ENCODE data around the gene PLPPR5. TPM values are rescaled to one million over a fixed set of nuclear protein-coding genes. Genes with fewer than 3 reads are reported as not detected.

Gene PLPPR5
- total and polyA plus RNA-seq, 2 of the 8 experiments (the other 6 are each of a cell fraction or from before 2014, with no cell fraction given): 1.9 to 5.6 TPM

DNA sequence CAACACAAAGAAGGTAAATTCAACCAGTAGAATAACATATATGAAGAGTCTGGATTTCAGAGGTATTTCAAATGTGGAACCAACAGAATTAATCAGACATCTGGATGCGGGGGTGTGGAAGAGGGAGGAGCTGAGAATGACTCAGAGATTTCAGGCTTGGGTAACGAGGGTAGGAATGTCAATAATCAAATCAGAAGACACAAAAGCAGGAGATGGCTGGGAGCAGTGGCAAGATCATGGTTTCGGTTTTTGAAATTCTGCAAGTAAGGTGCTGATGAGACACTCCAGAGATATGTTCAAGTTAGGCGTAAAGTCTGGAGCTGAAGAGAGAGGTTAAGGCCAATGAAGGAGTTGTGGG, 64.0 kb downstream of the PLPPR5 start:
- H3K79me2 ChIP-seq (ENCODE audit: control insufficient read depth in 1 of 2, insufficient read depth in 2 of 2, low read length in 2 of 2): no peaks in the 10 kb centered on the region
- H4K5ac ChIP-seq (ENCODE audit: insufficient read length, low read depth, low read length): no peak overlapping the region
- H2AK5ac ChIP-seq (ENCODE audit: low read depth, low read length): no peak overlapping the region
- no peak overlapping the region for H3K27ac ChIP-seq (ENCODE audit: low read depth, low read length)
- FAIRE-seq (no peak), DNase-seq (ENCODE audit: low read depth in 1 of 2, low spot score in 2 of 2) (no peak)
- H4K20me1 ChIP-seq (replicated peaks in 1 of 2; ENCODE audit: control insufficient read depth in 1 of 2, insufficient read depth in 2 of 2, low read length in 2 of 2): no peaks in the 10 kb centered on the region
- TF ChIP-seq SP4 (IDR thresholded peaks at IDR 0.05; ENCODE audit: low read length) (no peak), SAP30 (IDR thresholded peaks at IDR 0.05; ENCODE audit: insufficient read depth, insufficient replicate concordance, low read length) (no peak), SIX5 (IDR thresholded peaks at IDR 0.05; ENCODE audit: low read depth, low read length) (no peak), JUND (IDR thresholded peaks at IDR 0.05; ENCODE audit: low read length) (no peak), POU5F1 (IDR thresholded peaks at IDR 0.05; ENCODE audit: low read depth, low read length) (no peak), POLR2AphosphoS5 (IDR thresholded peaks at IDR 0.05; ENCODE audit: low read depth, low read length) (no peak), EZH2 (IDR thresholded peaks at IDR 0.05; ENCODE audit: low read depth, low read length, severe bottlenecking) (no peak)
- TF ChIP-seq, protein P1, sequence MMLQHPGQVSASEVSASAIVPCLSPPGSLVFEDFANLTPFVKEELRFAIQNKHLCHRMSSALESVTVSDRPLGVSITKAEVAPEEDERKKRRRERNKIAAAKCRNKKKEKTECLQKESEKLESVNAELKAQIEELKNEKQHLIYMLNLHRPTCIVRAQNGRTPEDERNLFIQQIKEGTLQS (IDR thresholded peaks at IDR 0.05; ENCODE audit: insufficient read depth, low read depth, low read length): no peak
- no peak overlapping the region for H3K23ac ChIP-seq (ENCODE audit: insufficient read length)
- no peak overlapping the region for H2AFZ ChIP-seq (ENCODE audit: low read length)
- peaks cover 0 to 1% (median 0%) of the 10 kb centered on the region in 4 experiments; a peak in 1 of 7 replicates for H3K27me3 ChIP-seq (replicated peaks in 1 of 4; ENCODE audit: control insufficient read depth in 3 of 4, extremely low read depth in 1 of 4, insufficient read depth in 3 of 4, low read length in 3 of 4)
- H3K4me1 ChIP-seq (replicated peaks in 1 of 4; ENCODE audit: control insufficient read depth in 3 of 4, insufficient read depth in 4 of 4, low read length in 3 of 4): no peaks in the 10 kb centered on the region
- no peak overlapping the region for H3K18ac ChIP-seq (ENCODE audit: extremely low read depth, low read length)
- H3K23me2 ChIP-seq (ENCODE audit: low read depth, low read length): no peaks in the 10 kb centered on the region
- no peak overlapping the region for H2BK15ac ChIP-seq (ENCODE audit: low read length)
- no peak overlapping the region for H2BK120ac ChIP-seq (replicated peaks; ENCODE audit: low read depth, low read length)
- H4K8ac ChIP-seq (ENCODE audit: extremely low read depth, insufficient read depth, low read length): no peak overlapping the region
- no peak overlapping the region for H2BK12ac ChIP-seq (ENCODE audit: low read depth, low read length)
- H3K9me3 ChIP-seq (ENCODE audit: insufficient read depth in 2 of 2, low read depth in 1 of 2, low read length in 1 of 2): no peaks in the 10 kb centered on the region
- H3K9ac ChIP-seq (replicated peaks in 1 of 4; ENCODE audit: extremely low read depth in 1 of 4, low read depth in 3 of 4, low read length in 3 of 4): no peak overlapping the region
- POLR2A ChIA-PET (ENCODE audit: partially characterized antibody): no interaction called here
- 86% methylated on average over 4 of the region's 4 CpGs; no CpG with 5 or more reads in 1 of the 2 experiments for WGBS, 2 experiments (ENCODE audit: extremely low coverage in 1 of 2, insufficient coverage in 1 of 2, insufficient read length in 1 of 2, insufficient replicate concordance in 2 of 2, low coverage in 1 of 2, low lambda C conversion rate in 2 of 2, missing lambda C conversion rate in 1 of 2)
- H4K91ac ChIP-seq (replicated peaks; ENCODE audit: insufficient read length, low read length): no peak overlapping the region
- CTCF ChIA-PET (ENCODE audit: partially characterized antibody): interaction anchor here (1.6 kb wide), 1 partner anchor 146 kb away, joined by 3 read pairs; no protein-coding TSS in a partner anchor
- H3K14ac ChIP-seq (ENCODE audit: insufficient read length): no peak overlapping the region
- H3K79me1 ChIP-seq (ENCODE audit: low read depth, low read length): no peaks in the 10 kb centered on the region
- no peak overlapping the region for H2BK20ac ChIP-seq (ENCODE audit: low read length)
- no peak overlapping the region for H3K4me3 ChIP-seq (ENCODE audit: extremely low read depth in 1 of 4, insufficient read depth in 2 of 4, low read depth in 3 of 4, low read length in 4 of 4)
- H3K4me2 ChIP-seq (ENCODE audit: insufficient read depth in 1 of 2, low read depth in 2 of 2, low read length in 2 of 2): no peak overlapping the region
- no peak overlapping the region for H3K56ac ChIP-seq (replicated peaks; ENCODE audit: insufficient read length, low read depth, low read length)
- H3K4ac ChIP-seq (replicated peaks; ENCODE audit: insufficient read length, low read depth, low read length): no peak overlapping the region
- H2BK5ac ChIP-seq (ENCODE audit: low read depth, low read length): no peak overlapping the region
- no peaks in the 10 kb centered on the region for H3K36me3 ChIP-seq (ENCODE audit: control insufficient read depth in 2 of 4, insufficient read depth in 4 of 4, low read length in 3 of 4)
